Calu3 (cell line): ENCODE data around the gene HIVEP2. TPM values are rescaled to one million over a fixed set of nuclear protein-coding genes. Genes with fewer than 3 reads are reported as not detected.

Experiments used
- BruUV-seq: library from RNA; stranded (reverse); fragments of 400-500 nt; replicated peaks from 2 replicates; lab custom pipeline; 2021; lab: Mats Ljungman, UMichigan
- CTCF ChIA-PET: fragments of 300-600 bp; sonication (Branson Sonifier 250); formaldehyde crosslinking; loops from one replicate; lab custom pipeline; 2022; ENCODE audit warnings: antibody characterized with exemption; lab: Charles Lee
- DNase-seq: peaks from one replicate; pipeline ENCODE4 v3.0.0; 2022
- H3K27ac Mint-ChIP-seq: one replicate; pipeline ENCODE4 v1.8.0; 2022; ENCODE audit warnings: mixed read lengths; ENCODE audit not compliant: unreplicated experiment
- H3K27me3 Mint-ChIP-seq: one replicate; pipeline ENCODE4 v1.8.0; 2022; ENCODE audit warnings: mixed read lengths; ENCODE audit not compliant: unreplicated experiment
- H3K36me3 Mint-ChIP-seq: one replicate; pipeline ENCODE4 v1.8.0; 2022; ENCODE audit warnings: mild to moderate bottlenecking, moderate library complexity, mixed read lengths; ENCODE audit not compliant: insufficient read depth, unreplicated experiment
- H3K4me1 Mint-ChIP-seq: one replicate; pipeline ENCODE4 v1.8.0; 2022; ENCODE audit warnings: mild to moderate bottlenecking, low read depth, mixed read lengths; ENCODE audit not compliant: unreplicated experiment
- H3K4me3 Mint-ChIP-seq: one replicate; pipeline ENCODE4 v1.8.0; 2022; ENCODE audit warnings: mild to moderate bottlenecking, low read depth, moderate library complexity, mixed read lengths; ENCODE audit not compliant: unreplicated experiment
- H3K9me3 Mint-ChIP-seq: one replicate; pipeline ENCODE4 v1.8.0; 2022; ENCODE audit warnings: low read depth, mixed read lengths; ENCODE audit not compliant: unreplicated experiment
- CTCF ChIP-seq: fragments of 200-600 bp; IDR thresholded peaks from one replicate; pipeline ENCODE4 v1.8.0; 2022; ENCODE audit warnings: antibody characterized with exemption; ENCODE audit not compliant: unreplicated experiment
- intact Hi-C: fragments of 100-400 bp; cut with micrococcal nuclease; formaldehyde crosslinking; loops from one replicate; pipeline ENCODE4 v1.10.0; 2022; ENCODE audit not compliant: unreplicated experiment
- total RNA-seq: library from RNA; stranded (reverse); gene quantifications from 2 replicates; pipeline ENCODE4 v1.2.3, GENCODE V29; 2022

HIVEP2 gene
- total RNA-seq, 1 experiment from 2014 or later: 18.4 TPM

- Mint-ChIP-seq H3K27me3 (no peaks in the 10 kb centered on the region), H3K9me3 (no peaks in the 10 kb centered on the region), H3K4me3 (peak overlapping the region; percentile 50), H3K4me1 (peaks cover 46% of the 10 kb centered on the region), H3K36me3 (peaks cover 13% of the 10 kb centered on the region), H3K27ac (peak overlapping the region; percentile 91)
- no peak for DNase-seq
- intact Hi-C loops: loop anchor here (2.0 to 10.0 kb wide), 4 partner anchors 33 to 145 kb away; partner anchors contain the start of gene HIVEP2
- CTCF ChIA-PET: interaction anchor here (1.0 to 1.1 kb wide), 2 partner anchors 17 to 187 kb away, joined by 3 to 4 read pairs; no protein-coding TSS in a partner anchor
- no TSS peak for BruUV-seq
- TF ChIP-seq CTCF: no peak
These were observed 105.3 kb downstream of the HIVEP2 start for GRCh38 chr6:142839686-142840040.

- CTCF ChIA-PET: interaction anchor here (0.9 to 1.1 kb wide), 4 partner anchors 16 to 188 kb away, joined by 3 to 4 read pairs (median 3); no protein-coding TSS in a partner anchor
- Mint-ChIP-seq H3K4me3 (peak overlapping the region; percentile 50), H3K4me1 (peaks cover 40% of the 10 kb centered on the region), H3K27ac (peak overlapping the region; percentile 91), H3K27me3 (no peaks in the 10 kb centered on the region), H3K36me3 (peaks cover 13% of the 10 kb centered on the region), H3K9me3 (no peaks in the 10 kb centered on the region)
- no peak for DNase-seq
- TF ChIP-seq CTCF: no peak
- no TSS peak for BruUV-seq
- intact Hi-C loops: loop anchor here (2.0 to 5.0 kb wide), 2 partner anchors 33 to 46 kb away; no protein-coding TSS in a partner anchor
These were observed 105.9 kb downstream of the HIVEP2 start for GRCh38 chr6:142838821-142839685.

GRCh38 chr6:142835787-142836535 lies 109.0 kb downstream of the HIVEP2 start:
- DNase-seq: no peak
- no TSS peak for BruUV-seq
- Mint-ChIP-seq H3K4me3 (no peak overlapping the region), H3K9me3 (no peaks in the 10 kb centered on the region), H3K4me1 (peaks cover 32% of the 10 kb centered on the region), H3K27me3 (no peaks in the 10 kb centered on the region), H3K36me3 (peaks cover 7% of the 10 kb centered on the region), H3K27ac (no peak overlapping the region)
- intact Hi-C loops: loop anchor here (5.0 kb wide), 1 partner anchor 36 kb away; no protein-coding TSS in a partner anchor
- no peak for TF ChIP-seq CTCF
- CTCF ChIA-PET: no interaction called here

GRCh38 chr6:142834853-142835252 lies 110.1 kb downstream of the HIVEP2 start:
- peaks cover 7% of the 10 kb centered on the region for H3K36me3 Mint-ChIP-seq
- peaks cover 29% of the 10 kb centered on the region for H3K4me1 Mint-ChIP-seq
- no peak for DNase-seq
- no peaks in the 10 kb centered on the region for H3K27me3 Mint-ChIP-seq
- H3K9me3 Mint-ChIP-seq: no peaks in the 10 kb centered on the region
- TF ChIP-seq CTCF: no peak
- CTCF ChIA-PET: interaction anchor here (0.6 kb wide), 1 partner anchor 197 kb away, joined by 3 read pairs; no protein-coding TSS in a partner anchor
- H3K27ac Mint-ChIP-seq: no peak overlapping the region
- no peak overlapping the region for H3K4me3 Mint-ChIP-seq
- BruUV-seq: no TSS peak
- intact Hi-C loops: loop anchor here (5.0 kb wide), 1 partner anchor 37 kb away; no protein-coding TSS in a partner anchor
